Thyroid gland (tissue), 4 donors: Measurements from ENCODE around the gene SLC13A4. TPM values are rescaled to one million over a fixed set of nuclear protein-coding genes. Genes with fewer than 3 reads are reported as not detected.

ENCODE experiments used
- DNase-seq, 2 donors: peaks; one replicate each; pipeline ENCODE4 v3.0.0-alpha.2; 2019
- H3K27ac ChIP-seq, 3 donors: fragments of 200-600 bp; sonication (generic); 1 replicate in 2 of 3; 2 replicates in 1 of 3; pipeline ENCODE4 v1.5.1; 2016 to 2019; ENCODE audit warnings: mild to moderate bottlenecking in 1 of 3, moderate library complexity in 1 of 3
- H3K27me3 ChIP-seq: fragments of 200-600 bp; sonication (generic); one replicate; pipeline ENCODE4 v1.5.1; 2019
- H3K36me3 ChIP-seq, 2 donors: fragments of 200-600 bp; sonication (generic); one replicate each; pipeline ENCODE4 v1.5.1; 2016 to 2019
- H3K4me1 ChIP-seq, 2 donors: fragments of 200-600 bp; sonication (generic); one replicate each; pipeline ENCODE4 v1.5.1; 2017 to 2019
- H3K4me3 ChIP-seq, 3 donors: fragments of 200-600 bp; sonication (generic); replicated peaks in 1 of 3; 1 replicate in 2 of 3; 2 replicates in 1 of 3; pipeline ENCODE4 v1.5.1; 2016; ENCODE audit warnings: mild to moderate bottlenecking in 1 of 3
- H3K9me3 ChIP-seq: fragments of 200-600 bp; sonication (generic); one replicate; pipeline ENCODE4 v1.5.1; 2017
- POLR2A ChIP-seq, 2 donors: fragments of 450-650 bp; IDR thresholded peaks; one replicate each; pipeline ENCODE4 v1.6.1; 2017; ENCODE audit warnings: antibody characterized with exemption in 2 of 2, mild to moderate bottlenecking in 2 of 2, moderate library complexity in 1 of 2
- WGBS, 2 donors: methylation state at CpG; one replicate each; pipeline ENCODE4 v1.1.5; 2017; 5-methylcytosine and 5-hydroxymethylcytosine counted together
- intact Hi-C: fragments of 100-400 bp; cut with DNase I; formaldehyde crosslinking; loops from one replicate; pipeline ENCODE4 v1.15.1; 2023
- total RNA-seq, 4 donors: library from RNA; depleted of rRNA; stranded (reverse); fragments of >200 nt; gene quantifications; one replicate each; pipeline ENCODE4 v1.2.3, GENCODE V29; 2016
- TF ChIP-seq, protein P1 (sequence below), 6 experiments: fragments of 200-600 bp in 3 of 6; fragments of 450-650 bp in 3 of 6; sonication (generic) in 3 of 6; IDR thresholded peaks; one replicate each; pipeline ENCODE4 v1.5.1; 2016 to 2019; ENCODE audit warnings: antibody characterized with exemption in 6 of 6, mild to moderate bottlenecking in 2 of 6, inconsistent platforms in 1 of 6, moderate library complexity in 1 of 6

The SLC13A4 gene
- total RNA-seq, 4 donors from 2014 or later, result 0.20 TPM; not detected in 3

DNA sequence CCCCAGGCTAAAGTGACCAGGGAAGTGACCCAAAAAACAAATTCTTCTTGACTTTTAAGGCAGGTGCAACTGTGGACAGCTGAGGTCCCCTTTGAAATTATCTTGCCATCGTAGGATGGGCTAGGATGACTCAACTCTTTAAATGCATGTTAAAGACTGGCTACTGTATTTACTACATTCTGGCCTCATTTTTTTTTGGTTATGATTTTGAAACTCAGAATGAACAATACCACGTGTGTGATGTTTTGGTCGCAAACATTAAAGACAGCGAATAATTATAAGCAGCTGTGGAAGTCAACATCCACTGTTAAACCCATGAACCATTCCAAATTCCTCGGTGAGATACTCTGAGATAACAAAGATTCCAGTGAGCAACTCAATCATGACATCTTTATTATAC, 1.2 kb upstream of the SLC13A4 start:
- WGBS, 2 donors, result 74 to 80% methylated on average over 5 of the region's 5 CpGs
- intact Hi-C loops, result no loop called here
- Histone ChIP-seq H3K4me3 (no peak overlapping the region), H3K36me3 (no peaks in the 10 kb centered on the region), H3K4me1 (no peaks in the 10 kb centered on the region), H3K9me3 (no peaks in the 10 kb centered on the region), H3K27ac (no peak overlapping the region), H3K27me3 (no peaks in the 10 kb centered on the region)
- no peak for TF ChIP-seq POLR2A (IDR thresholded peaks at IDR 0.05)
- no peak for DNase-seq

DNA sequence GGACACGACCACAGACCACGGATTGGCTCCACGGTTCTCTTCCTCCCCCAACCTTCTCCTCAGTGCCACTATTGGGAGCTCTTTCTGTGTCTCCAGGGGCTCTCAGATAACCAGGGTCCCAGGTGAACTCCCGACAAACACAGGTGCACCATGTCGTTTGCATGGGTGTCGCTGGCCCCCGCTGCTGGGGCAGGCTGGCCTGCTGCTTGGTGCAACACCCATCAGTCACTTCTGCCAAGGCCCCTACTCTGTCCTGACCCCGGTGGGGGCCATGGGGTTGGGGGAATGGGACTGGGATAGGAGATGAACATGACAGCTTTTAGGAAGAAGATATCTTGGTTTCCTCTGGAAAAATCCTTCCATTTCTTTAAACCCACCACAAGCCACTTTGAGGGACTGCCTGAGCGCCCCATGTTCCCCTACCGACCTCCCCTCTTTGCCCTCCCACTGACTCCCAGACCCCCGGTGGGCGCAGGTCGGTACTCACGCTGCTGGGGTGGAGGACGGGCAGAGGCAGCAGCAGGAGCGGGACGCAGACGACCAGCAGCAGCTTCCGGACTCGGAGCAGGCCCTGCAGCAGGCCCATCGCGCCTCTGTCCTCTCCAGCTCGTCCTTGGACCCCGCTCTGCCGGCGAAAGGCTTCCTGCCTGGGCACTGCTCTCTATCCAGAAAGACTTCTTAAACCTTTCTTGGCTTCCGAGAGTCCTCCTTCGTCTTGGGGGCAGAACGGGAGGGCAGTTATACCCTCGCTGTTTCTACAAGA, 894 bp downstream of the SLC13A4 start:
- no peak overlapping the region for H3K4me3 ChIP-seq
- no peak for DNase-seq
- no peaks in the 10 kb centered on the region for H3K36me3 ChIP-seq
- TF ChIP-seq, protein P1, sequence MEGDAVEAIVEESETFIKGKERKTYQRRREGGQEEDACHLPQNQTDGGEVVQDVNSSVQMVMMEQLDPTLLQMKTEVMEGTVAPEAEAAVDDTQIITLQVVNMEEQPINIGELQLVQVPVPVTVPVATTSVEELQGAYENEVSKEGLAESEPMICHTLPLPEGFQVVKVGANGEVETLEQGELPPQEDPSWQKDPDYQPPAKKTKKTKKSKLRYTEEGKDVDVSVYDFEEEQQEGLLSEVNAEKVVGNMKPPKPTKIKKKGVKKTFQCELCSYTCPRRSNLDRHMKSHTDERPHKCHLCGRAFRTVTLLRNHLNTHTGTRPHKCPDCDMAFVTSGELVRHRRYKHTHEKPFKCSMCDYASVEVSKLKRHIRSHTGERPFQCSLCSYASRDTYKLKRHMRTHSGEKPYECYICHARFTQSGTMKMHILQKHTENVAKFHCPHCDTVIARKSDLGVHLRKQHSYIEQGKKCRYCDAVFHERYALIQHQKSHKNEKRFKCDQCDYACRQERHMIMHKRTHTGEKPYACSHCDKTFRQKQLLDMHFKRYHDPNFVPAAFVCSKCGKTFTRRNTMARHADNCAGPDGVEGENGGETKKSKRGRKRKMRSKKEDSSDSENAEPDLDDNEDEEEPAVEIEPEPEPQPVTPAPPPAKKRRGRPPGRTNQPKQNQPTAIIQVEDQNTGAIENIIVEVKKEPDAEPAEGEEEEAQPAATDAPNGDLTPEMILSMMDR (IDR thresholded peaks at IDR 0.05), result no peak
- no peak for TF ChIP-seq POLR2A (IDR thresholded peaks at IDR 0.05)
- H3K4me1 ChIP-seq, result no peaks in the 10 kb centered on the region
- intact Hi-C loops, result no loop called here
- no peaks in the 10 kb centered on the region for H3K9me3 ChIP-seq
- no peak overlapping the region for H3K27ac ChIP-seq
- WGBS, 2 donors, result 94 to 96% methylated on average over 30 of the region's 30 CpGs
- no peaks in the 10 kb centered on the region for H3K27me3 ChIP-seq

DNA sequence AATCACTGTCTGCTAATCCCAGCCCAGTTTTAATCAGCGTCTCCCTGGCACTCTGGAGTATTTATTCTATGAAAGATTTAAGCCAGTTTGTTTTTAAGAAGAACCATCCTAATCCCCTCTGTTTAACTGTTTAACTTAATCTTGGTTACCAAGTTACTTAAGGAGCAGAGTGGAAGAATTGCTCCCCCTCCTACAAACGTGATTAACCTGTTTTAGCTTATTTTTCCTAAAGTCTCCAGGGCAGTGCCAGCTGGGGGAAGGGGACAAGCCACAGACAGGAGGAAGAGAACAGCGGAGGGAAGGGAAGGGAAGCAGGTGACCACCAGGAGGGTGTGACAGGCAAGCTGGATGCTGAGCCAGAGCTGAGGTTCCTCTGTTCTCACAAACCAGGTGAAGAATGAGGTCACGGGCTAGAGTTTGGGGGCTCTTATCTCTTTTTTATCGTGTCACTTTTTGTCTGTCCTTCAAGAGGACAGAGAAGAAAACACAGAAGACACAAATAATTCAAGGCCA, 1.7 kb downstream of the SLC13A4 start:
- H3K9me3 ChIP-seq, result no peaks in the 10 kb centered on the region
- intact Hi-C loops, result no loop called here
- H3K36me3 ChIP-seq, result no peaks in the 10 kb centered on the region
- no peak for DNase-seq
- no peak overlapping the region for H3K27ac ChIP-seq
- H3K27me3 ChIP-seq, result no peaks in the 10 kb centered on the region
- WGBS, 2 donors, result 64 to 66% methylated on average over 5 of the region's 5 CpGs
- H3K4me3 ChIP-seq, result no peak overlapping the region
- TF ChIP-seq, protein P1 (IDR thresholded peaks at IDR 0.05), result no peak
- TF ChIP-seq POLR2A (IDR thresholded peaks at IDR 0.05), result no peak
- H3K4me1 ChIP-seq, result no peaks in the 10 kb centered on the region

DNA sequence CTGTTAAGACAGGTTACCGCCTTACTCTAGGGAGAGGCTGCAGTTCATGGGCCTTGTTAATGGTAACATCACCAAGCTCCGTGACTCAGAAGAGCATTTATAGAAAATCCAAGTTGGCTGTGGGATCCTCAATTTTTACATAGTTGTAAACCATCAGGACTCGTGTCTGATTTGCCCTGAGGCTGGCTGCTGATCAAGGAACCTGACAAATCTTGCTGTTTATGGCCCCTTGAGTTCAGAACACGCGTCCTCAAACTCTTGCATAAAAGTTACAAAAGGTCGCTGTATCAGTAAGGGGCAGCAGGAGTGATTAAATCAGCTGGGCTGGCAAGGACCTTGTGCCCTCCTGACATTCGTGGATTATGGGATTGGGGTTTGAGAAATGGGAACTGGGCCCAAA, 4.6 kb downstream of the SLC13A4 start:
- intact Hi-C loops, result no loop called here
- Histone ChIP-seq H3K27ac (no peak overlapping the region), H3K9me3 (no peaks in the 10 kb centered on the region), H3K36me3 (no peaks in the 10 kb centered on the region), H3K4me1 (no peaks in the 10 kb centered on the region), H3K4me3 (no peak overlapping the region), H3K27me3 (no peaks in the 10 kb centered on the region)
- TF ChIP-seq POLR2A (IDR thresholded peaks at IDR 0.05), result no peak
- TF ChIP-seq, protein P1 (IDR thresholded peaks at IDR 0.05), result no peak
- WGBS, 2 donors, result 88 to 89% methylated on average over 7 of the region's 7 CpGs
- no peak for DNase-seq

DNA sequence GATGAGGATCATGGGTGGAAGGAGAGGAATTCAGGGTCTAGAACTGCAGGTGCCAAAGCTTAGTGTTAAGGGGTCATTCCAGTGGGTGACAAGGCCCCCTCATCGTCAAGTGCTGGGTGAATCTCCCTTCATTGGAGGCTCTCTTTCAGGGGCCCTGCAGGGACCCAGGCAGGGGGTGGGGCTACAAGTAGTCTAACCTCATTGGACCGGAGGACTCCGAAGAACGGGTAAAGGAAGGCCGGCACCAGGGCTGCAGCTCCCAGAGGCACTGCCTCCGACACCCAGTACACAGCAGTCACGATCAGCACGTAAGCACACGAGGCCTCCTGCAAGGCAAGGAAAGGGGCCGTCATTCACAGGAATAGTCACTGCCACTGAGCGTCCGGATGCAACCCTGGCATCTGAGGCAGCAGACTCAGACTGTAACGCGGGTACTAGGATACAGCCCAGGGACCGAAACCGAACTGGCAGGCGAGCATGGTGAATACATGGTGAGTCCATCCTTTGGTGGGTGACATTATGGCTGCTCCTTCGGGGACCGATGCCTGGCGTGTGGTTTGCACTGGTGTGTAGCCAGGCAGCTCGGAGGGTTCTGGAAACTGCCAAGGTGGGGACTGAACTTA, 6.7 kb downstream of the SLC13A4 start:
- Histone ChIP-seq H3K4me3 (no peak overlapping the region), H3K27ac (no peak overlapping the region), H3K9me3 (no peaks in the 10 kb centered on the region), H3K27me3 (no peaks in the 10 kb centered on the region), H3K4me1 (peaks cover 0 to 3% of the 10 kb centered on the region in 2 donors), H3K36me3 (no peaks in the 10 kb centered on the region)
- DNase-seq, result no peak
- TF ChIP-seq, protein P1 (IDR thresholded peaks at IDR 0.05), result no peak
- no peak for TF ChIP-seq POLR2A (IDR thresholded peaks at IDR 0.05)
- intact Hi-C loops, result no loop called here
- WGBS, 2 donors, result 93 to 94% methylated on average over 15 to 21 of the region's 21 CpGs
